Stomach (tissue), 4 donors: ENCODE data around the gene FXYD4.

Experiments used
- POLR2A ChIP-seq, 4 donors: fragments of 450-650 bp; IDR thresholded peaks; one replicate each; pipeline ENCODE4 v1.6.1; 2016; ENCODE audit warnings: antibody characterized with exemption in 4 of 4, control low read depth in 2 of 4, mild to moderate bottlenecking in 1 of 4, moderate library complexity in 1 of 4
- TF ChIP-seq, protein P1 (sequence below), 7 experiments: fragments of 450-650 bp in 4 of 7; fragments of 200-600 bp in 3 of 7; sonication (generic) in 3 of 7; IDR thresholded peaks; one replicate each; pipeline ENCODE4 v1.5.1; 2016 to 2019; ENCODE audit warnings: antibody characterized with exemption in 7 of 7, control low read depth in 2 of 7, mild to moderate bottlenecking in 1 of 7

DNA sequence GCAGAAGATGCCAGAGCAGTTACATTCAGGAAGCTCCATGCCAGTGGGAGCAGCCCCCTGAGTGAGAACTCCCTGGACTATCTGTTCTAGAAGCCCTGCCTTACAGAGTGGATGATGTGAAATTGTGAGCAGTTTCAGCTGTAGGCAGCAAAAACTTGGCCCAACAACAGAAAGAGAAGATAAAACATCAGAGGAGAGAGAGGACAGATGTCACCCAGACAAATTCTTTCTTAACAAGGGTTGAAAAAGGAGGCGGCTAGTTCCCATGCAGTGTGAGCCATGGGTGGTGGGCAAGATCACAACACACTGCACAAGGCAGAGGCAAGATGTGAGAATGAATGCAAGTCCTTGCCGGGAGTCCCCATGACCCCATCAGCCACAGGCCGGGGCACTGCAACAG, 46.6 kb upstream of the FXYD4 start:
- no peak for TF ChIP-seq POLR2A (IDR thresholded peaks at IDR 0.05)
- TF ChIP-seq, protein P1, sequence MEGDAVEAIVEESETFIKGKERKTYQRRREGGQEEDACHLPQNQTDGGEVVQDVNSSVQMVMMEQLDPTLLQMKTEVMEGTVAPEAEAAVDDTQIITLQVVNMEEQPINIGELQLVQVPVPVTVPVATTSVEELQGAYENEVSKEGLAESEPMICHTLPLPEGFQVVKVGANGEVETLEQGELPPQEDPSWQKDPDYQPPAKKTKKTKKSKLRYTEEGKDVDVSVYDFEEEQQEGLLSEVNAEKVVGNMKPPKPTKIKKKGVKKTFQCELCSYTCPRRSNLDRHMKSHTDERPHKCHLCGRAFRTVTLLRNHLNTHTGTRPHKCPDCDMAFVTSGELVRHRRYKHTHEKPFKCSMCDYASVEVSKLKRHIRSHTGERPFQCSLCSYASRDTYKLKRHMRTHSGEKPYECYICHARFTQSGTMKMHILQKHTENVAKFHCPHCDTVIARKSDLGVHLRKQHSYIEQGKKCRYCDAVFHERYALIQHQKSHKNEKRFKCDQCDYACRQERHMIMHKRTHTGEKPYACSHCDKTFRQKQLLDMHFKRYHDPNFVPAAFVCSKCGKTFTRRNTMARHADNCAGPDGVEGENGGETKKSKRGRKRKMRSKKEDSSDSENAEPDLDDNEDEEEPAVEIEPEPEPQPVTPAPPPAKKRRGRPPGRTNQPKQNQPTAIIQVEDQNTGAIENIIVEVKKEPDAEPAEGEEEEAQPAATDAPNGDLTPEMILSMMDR (IDR thresholded peaks at IDR 0.05) = no peak
